Activated CD4-positive, alpha-beta memory T cell treated with anti-CD3 and anti-CD28 coated beads, Interleukin-2, amount 10 ng/mL, durations not matched to agents 7 days and 5 days (primary cell): ENCODE data around the gene LMBR1L. TPM values are rescaled to one million over a fixed set of nuclear protein-coding genes. Genes with fewer than 3 reads are reported as not detected.

Source experiments
- CTCF ChIA-PET: fragments of 350-600 bp; sonication (Branson Sonifier 250); formaldehyde crosslinking; loops from one replicate; lab custom pipeline; 2021; ENCODE audit warnings: antibody characterized with exemption, inconsistent platforms; lab: Charles Lee
- POLR2A ChIA-PET: fragments of 350-600 bp; sonication (Branson Sonifier 250); formaldehyde crosslinking; loops from one replicate; lab custom pipeline; 2021; ENCODE audit warnings: antibody characterized with exemption; lab: Charles Lee
- DNase-seq: peaks from one replicate; pipeline ENCODE4 v3.0.0-alpha.2; 2020
- H3K27ac Mint-ChIP-seq: one replicate; pipeline ENCODE4 v1.8.0; 2021; ENCODE audit warnings: mild to moderate bottlenecking, mixed read lengths
- H3K27me3 Mint-ChIP-seq: one replicate; pipeline ENCODE4 v1.8.0; 2021; ENCODE audit warnings: mixed read lengths
- H3K36me3 Mint-ChIP-seq: one replicate; pipeline ENCODE4 v1.8.0; 2021; ENCODE audit warnings: low read depth, mixed read lengths
- H3K4me1 Mint-ChIP-seq: one replicate; pipeline ENCODE4 v1.8.0; 2021; ENCODE audit warnings: mixed read lengths
- H3K4me3 Mint-ChIP-seq: one replicate; pipeline ENCODE4 v1.8.0; 2021; ENCODE audit warnings: mild to moderate bottlenecking, mixed read lengths
- H3K9me3 Mint-ChIP-seq: one replicate; pipeline ENCODE4 v1.8.0; 2021; ENCODE audit warnings: mixed read lengths
- total RNA-seq, 2 experiments: library from RNA; stranded (reverse); gene quantifications; one replicate each; pipeline ENCODE4 v1.2.3, GENCODE V29; 2021

The LMBR1L gene
- total RNA-seq, 2 experiments from 2014 or later = 82.8 to 85.3 TPM

DNA sequence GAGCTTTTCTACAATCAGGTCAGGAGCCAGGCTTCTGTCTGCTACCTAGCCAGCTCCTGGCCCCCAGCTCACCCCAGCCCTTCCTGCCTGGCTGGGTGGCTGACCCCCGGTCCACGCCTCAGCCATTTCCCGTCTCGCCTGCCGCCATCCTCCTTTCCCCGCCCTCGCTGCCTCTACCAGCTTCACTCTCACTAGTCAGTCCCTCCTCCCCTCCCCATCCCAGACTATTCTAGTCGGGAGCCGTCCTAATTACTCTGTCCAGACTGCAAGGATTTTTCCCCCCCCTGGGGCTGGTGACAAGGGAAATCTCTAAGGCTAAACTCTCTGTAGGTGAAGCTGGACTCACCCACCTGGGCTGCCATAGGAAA, 16.9 kb downstream of the LMBR1L start:
- peaks cover 61% of the 10 kb centered on the region for H3K27me3 Mint-ChIP-seq
- CTCF ChIA-PET = interaction anchor here (0.6 to 5.0 kb wide), 11 partner anchors 9 to 141 kb away, joined by 4 to 55 read pairs (median 6); partner anchors contain the start of genes DDN, LMBR1L and RHEBL1
- H3K36me3 Mint-ChIP-seq = peaks cover 25% of the 10 kb centered on the region
- no peak for DNase-seq
- POLR2A ChIA-PET = interaction anchor here (0.8 to 4.5 kb wide), 7 partner anchors 9 to 50 kb away, joined by 3 to 26 read pairs (median 9); partner anchors contain the start of genes KMT2D, RHEBL1 and TUBA1B
- peak overlapping the region; percentile 10 for H3K4me3 Mint-ChIP-seq
- H3K4me1 Mint-ChIP-seq = peaks cover 51% of the 10 kb centered on the region
- H3K27ac Mint-ChIP-seq = no peak overlapping the region
- H3K9me3 Mint-ChIP-seq = no peaks in the 10 kb centered on the region

DNA sequence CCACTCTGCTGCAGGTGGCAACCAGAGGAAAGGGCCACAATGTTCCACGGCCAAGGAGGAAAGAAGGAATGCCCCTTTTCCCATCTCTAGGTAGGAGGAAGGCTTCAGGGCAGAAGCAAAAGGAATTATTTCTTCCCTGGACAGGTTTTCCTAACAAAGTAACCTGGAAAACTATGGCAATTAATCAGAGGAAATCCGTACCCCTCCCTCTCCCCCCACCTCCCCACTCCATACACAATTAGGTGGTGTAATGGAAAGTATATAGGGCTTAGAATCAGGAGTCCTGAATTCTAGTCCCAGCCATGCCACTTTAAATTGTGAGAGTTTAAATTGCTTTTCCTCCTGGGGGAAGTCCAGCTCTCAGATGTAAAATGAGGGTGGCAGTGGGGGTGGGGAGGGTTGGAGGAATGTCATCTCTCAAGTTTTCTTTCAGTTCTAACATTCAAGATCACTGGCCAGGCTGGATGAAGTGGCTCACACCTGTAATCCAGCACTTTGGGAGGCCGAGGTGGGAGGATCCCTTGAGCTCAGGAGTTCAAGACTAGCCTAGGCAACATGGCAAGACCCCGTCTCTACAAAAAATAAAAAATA, 17.7 kb downstream of the LMBR1L start:
- CTCF ChIA-PET = interaction anchor here (0.6 to 5.0 kb wide), 18 partner anchors 8 to 240 kb away, joined by 3 to 55 read pairs (median 4); partner anchors contain the start of genes FKBP11, LMBR1L, RHEBL1 and TUBA1B
- no peak overlapping the region for H3K27ac Mint-ChIP-seq
- no peaks in the 10 kb centered on the region for H3K9me3 Mint-ChIP-seq
- H3K4me1 Mint-ChIP-seq = peaks cover 60% of the 10 kb centered on the region
- POLR2A ChIA-PET = interaction anchor here (0.6 to 4.5 kb wide), 11 partner anchors 8 to 38 kb away, joined by 3 to 26 read pairs (median 4); partner anchors contain the start of genes KMT2D, LMBR1L, RHEBL1 and TUBA1B
- DNase-seq = no peak
- H3K27me3 Mint-ChIP-seq = peaks cover 66% of the 10 kb centered on the region
- H3K4me3 Mint-ChIP-seq = no peak overlapping the region
- peaks cover 17% of the 10 kb centered on the region for H3K36me3 Mint-ChIP-seq

GRCh38 chr12:49092086-49092815, 18.4 kb downstream of the LMBR1L start:
- peaks cover 66% of the 10 kb centered on the region for H3K27me3 Mint-ChIP-seq
- no peak overlapping the region for H3K27ac Mint-ChIP-seq
- no peak overlapping the region for H3K4me3 Mint-ChIP-seq
- peak; percentile 58 for DNase-seq
- peaks cover 15% of the 10 kb centered on the region for H3K36me3 Mint-ChIP-seq
- peaks cover 66% of the 10 kb centered on the region for H3K4me1 Mint-ChIP-seq
- no peaks in the 10 kb centered on the region for H3K9me3 Mint-ChIP-seq
- CTCF ChIA-PET = interaction anchor here (0.6 to 5.0 kb wide), 17 partner anchors 10 to 1119 kb away, joined by 3 to 55 read pairs (median 4); partner anchors contain the start of genes FKBP11, LMBR1L, RHEBL1 and TUBA1B
- POLR2A ChIA-PET = interaction anchor here (0.6 to 4.5 kb wide), 8 partner anchors 11 to 38 kb away, joined by 3 to 26 read pairs (median 6); partner anchors contain the start of genes LMBR1L, RHEBL1 and TUBA1B

DNA sequence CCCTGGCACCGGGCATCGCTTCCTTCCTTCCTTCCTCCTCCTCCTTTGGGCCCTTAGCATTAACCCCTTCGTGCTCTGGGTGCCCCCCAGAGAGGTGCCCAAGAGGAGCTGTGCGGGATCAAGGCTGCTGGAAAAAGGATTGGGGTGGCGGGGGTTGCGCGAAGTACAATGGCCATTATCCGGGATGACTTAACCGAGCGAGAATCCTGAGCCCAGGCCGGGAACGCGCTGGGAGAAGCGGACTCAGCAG, 18.9 kb downstream of the LMBR1L start:
- H3K9me3 Mint-ChIP-seq = no peaks in the 10 kb centered on the region
- H3K4me3 Mint-ChIP-seq = no peak overlapping the region
- no peak overlapping the region for H3K27ac Mint-ChIP-seq
- H3K27me3 Mint-ChIP-seq = peaks cover 66% of the 10 kb centered on the region
- H3K4me1 Mint-ChIP-seq = peaks cover 71% of the 10 kb centered on the region
- no peak for DNase-seq
- peaks cover 14% of the 10 kb centered on the region for H3K36me3 Mint-ChIP-seq
- CTCF ChIA-PET = interaction anchor here (0.6 to 5.0 kb wide), 14 partner anchors 11 to 1120 kb away, joined by 3 to 55 read pairs (median 4); partner anchors contain the start of genes FKBP11, LMBR1L, RHEBL1 and TUBA1B
- POLR2A ChIA-PET = interaction anchor here (0.9 to 4.5 kb wide), 6 partner anchors 12 to 38 kb away, joined by 3 to 26 read pairs (median 10); partner anchors contain the start of genes LMBR1L, RHEBL1 and TUBA1B

- Mint-ChIP-seq H3K27ac (no peak overlapping the region), H3K9me3 (no peaks in the 10 kb centered on the region), H3K4me3 (peak overlapping the region; percentile 43), H3K27me3 (peaks cover 66% of the 10 kb centered on the region), H3K36me3 (peaks cover 11% of the 10 kb centered on the region), H3K4me1 (peaks cover 75% of the 10 kb centered on the region)
- ChIA-PET CTCF (interaction anchor here (0.6 to 5.0 kb wide), 12 partner anchors 11 to 1120 kb away, joined by 3 to 55 read pairs (median 4); partner anchors contain the start of genes FKBP11, LMBR1L, RHEBL1 and TUBA1B), POLR2A (interaction anchor here (1.2 to 4.5 kb wide), 3 partner anchors 19 to 39 kb away, joined by 8 to 26 read pairs (median 11); partner anchors contain the start of genes LMBR1L and TUBA1B)
- no peak for DNase-seq
Measured at GRCh38 chr12:49091056-49091835, 19.4 kb downstream of the LMBR1L start.

GRCh38 chr12:49089821-49090773, 20.6 kb downstream of the LMBR1L start:
- POLR2A ChIA-PET = interaction anchor here (0.6 to 6.4 kb wide), 6 partner anchors 20 to 145 kb away, joined by 3 to 74 read pairs (median 6); partner anchors contain the start of genes LMBR1L, RHEBL1 and TUBA1B

DNA sequence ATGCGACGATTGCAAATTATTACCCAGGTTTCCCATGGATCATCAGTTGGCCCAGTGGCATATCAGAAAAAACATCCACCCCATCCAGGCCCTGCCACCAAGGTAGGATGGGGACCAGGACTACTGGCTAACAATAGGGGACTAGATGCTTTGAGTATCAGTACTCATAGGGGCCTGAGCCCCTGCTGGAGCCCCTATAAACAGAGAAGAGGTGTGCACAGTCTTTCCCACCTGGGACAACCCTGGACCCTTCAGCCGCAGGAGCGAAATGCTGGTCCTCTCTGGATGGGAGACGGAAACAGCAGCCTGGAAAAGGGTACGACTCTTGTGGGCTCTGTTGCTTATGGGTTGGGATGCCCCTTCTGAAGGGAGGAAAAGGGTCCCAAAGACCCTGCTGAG, 21.7 kb downstream of the LMBR1L start:
- Mint-ChIP-seq H3K27ac (no peak overlapping the region), H3K9me3 (peaks cover 4% of the 10 kb centered on the region), H3K4me1 (peaks cover 70% of the 10 kb centered on the region), H3K4me3 (no peak overlapping the region), H3K36me3 (no peaks in the 10 kb centered on the region), H3K27me3 (peaks cover 50% of the 10 kb centered on the region)
- no peak for DNase-seq
- CTCF ChIA-PET = interaction anchor here (0.8 to 6.5 kb wide), 28 partner anchors 10 to 248 kb away, joined by 3 to 116 read pairs (median 5); partner anchors contain the start of genes C1QL4, DDX23, LMBR1L and RHEBL1
- POLR2A ChIA-PET = interaction anchor here (0.7 to 6.4 kb wide), 11 partner anchors 9 to 234 kb away, joined by 3 to 74 read pairs (median 5); partner anchors contain the start of genes KMT2D, LMBR1L, RHEBL1 and TROAP

More at GRCh38 chr12:49089821-49090773, 20.6 kb downstream of the LMBR1L start:
- Mint-ChIP-seq H3K36me3 (peaks cover 3% of the 10 kb centered on the region), H3K27ac (peak overlapping the region; percentile 58), H3K9me3 (no peaks in the 10 kb centered on the region), H3K4me1 (peaks cover 73% of the 10 kb centered on the region), H3K27me3 (peaks cover 59% of the 10 kb centered on the region), H3K4me3 (peak overlapping the region; percentile 65)
- peak; percentile 58 for DNase-seq
- CTCF ChIA-PET = interaction anchor here (0.7 to 6.5 kb wide), 13 partner anchors 8 to 154 kb away, joined by 3 to 116 read pairs (median 32); partner anchors contain the start of genes LMBR1L, RHEBL1, TUBA1A and TUBA1B

- POLR2A ChIA-PET = interaction anchor here (0.9 to 6.4 kb wide), 14 partner anchors 10 to 273 kb away, joined by 3 to 74 read pairs (median 4); partner anchors contain the start of genes KMT2D, LMBR1L, RHEBL1 and TROAP
- DNase-seq = peak; percentile 75
- H3K27me3 Mint-ChIP-seq = peaks cover 44% of the 10 kb centered on the region
- H3K9me3 Mint-ChIP-seq = peaks cover 4% of the 10 kb centered on the region
- peaks cover 64% of the 10 kb centered on the region for H3K4me1 Mint-ChIP-seq
- H3K36me3 Mint-ChIP-seq = no peaks in the 10 kb centered on the region
- H3K27ac Mint-ChIP-seq = peak overlapping the region; percentile 24
- peak overlapping the region; percentile 22 for H3K4me3 Mint-ChIP-seq
- CTCF ChIA-PET = interaction anchor here (0.7 to 6.5 kb wide), 36 partner anchors 9 to 426 kb away, joined by 3 to 116 read pairs (median 4); partner anchors contain the start of genes C1QL4, DDX23, LMBR1L and PRPH
Measured at GRCh38 chr12:49088150-49088931, 22.3 kb downstream of the LMBR1L start.

GRCh38 chr12:49086116-49086515, 24.5 kb downstream of the LMBR1L start:
- Mint-ChIP-seq H3K36me3 (no peaks in the 10 kb centered on the region), H3K27ac (no peak overlapping the region), H3K9me3 (peaks cover 4% of the 10 kb centered on the region), H3K4me3 (no peak overlapping the region), H3K4me1 (peaks cover 47% of the 10 kb centered on the region), H3K27me3 (peaks cover 25% of the 10 kb centered on the region)
- ChIA-PET POLR2A (interaction anchor here (0.8 to 6.4 kb wide), 5 partner anchors 16 to 208 kb away, joined by 3 to 74 read pairs (median 20); partner anchors contain the start of genes LMBR1L, RHEBL1 and TUBA1B), CTCF (interaction anchor here (0.5 to 6.5 kb wide), 12 partner anchors 12 to 536 kb away, joined by 3 to 116 read pairs (median 7); partner anchors contain the start of genes LMBR1L, RHEBL1 and TUBA1B)
- no peak for DNase-seq

- ChIA-PET CTCF (interaction anchor here (1.0 to 6.5 kb wide), 10 partner anchors 9 to 247 kb away, joined by 3 to 116 read pairs (median 6); partner anchors contain the start of genes LMBR1L, RHEBL1 and TUBA1B), POLR2A (interaction anchor here (0.8 to 6.4 kb wide), 5 partner anchors 9 to 238 kb away, joined by 3 to 74 read pairs (median 4); partner anchors contain the start of genes RHEBL1, TROAP and TUBA1B)
- Mint-ChIP-seq H3K36me3 (no peaks in the 10 kb centered on the region), H3K4me1 (peaks cover 33% of the 10 kb centered on the region), H3K9me3 (peaks cover 4% of the 10 kb centered on the region), H3K27me3 (peaks cover 14% of the 10 kb centered on the region), H3K27ac (no peak overlapping the region), H3K4me3 (no peak overlapping the region)
- no peak for DNase-seq
Measured at GRCh38 chr12:49084438-49084837, 26.2 kb downstream of the LMBR1L start.
